Endothelial cell (in vitro differentiated cells): ENCODE results near the gene CDX1. TPM values are rescaled to one million over a fixed set of nuclear protein-coding genes. Genes with fewer than 3 reads are reported as not detected.

Experiments used
- DNase-seq: peaks from one replicate; pipeline ENCODE4 v3.0.0; 2021; ENCODE audit warnings: low spot score
- H3K27ac Mint-ChIP-seq: one replicate; pipeline ENCODE4 v1.8.0; 2021; ENCODE audit warnings: mixed read lengths, inconsistent platforms; ENCODE audit not compliant: unreplicated experiment
- H3K27me3 Mint-ChIP-seq: one replicate; pipeline ENCODE4 v1.8.0; 2021; ENCODE audit warnings: mild to moderate bottlenecking, moderate library complexity, mixed read lengths, inconsistent platforms; ENCODE audit not compliant: unreplicated experiment
- H3K36me3 Mint-ChIP-seq: one replicate; pipeline ENCODE4 v1.8.0; 2021; ENCODE audit warnings: mild to moderate bottlenecking, low read depth, mixed read lengths, inconsistent platforms; ENCODE audit not compliant: unreplicated experiment
- H3K4me1 Mint-ChIP-seq: one replicate; pipeline ENCODE4 v1.8.0; 2021; ENCODE audit warnings: mild to moderate bottlenecking, mixed read lengths, inconsistent platforms; ENCODE audit not compliant: unreplicated experiment
- H3K4me3 Mint-ChIP-seq: one replicate; pipeline ENCODE4 v1.8.0; 2021; ENCODE audit warnings: mild to moderate bottlenecking, mixed read lengths, inconsistent platforms; ENCODE audit not compliant: unreplicated experiment
- H3K9me3 Mint-ChIP-seq: one replicate; pipeline ENCODE4 v1.8.0; 2021; ENCODE audit warnings: mixed read lengths, inconsistent platforms; ENCODE audit not compliant: unreplicated experiment
- CTCF ChIP-seq: fragments of 200-600 bp; sonication (generic); IDR thresholded peaks from one replicate; pipeline ENCODE4 v1.5.0; 2021; ENCODE audit warnings: antibody characterized with exemption; ENCODE audit not compliant: unreplicated experiment
- total RNA-seq: library from RNA; stranded (reverse); fragmentation: NEBNext Ultra II Directional; extraction: Animal tissue kit (Norgen Biotek cat#: 25700); gene quantifications from one replicate; pipeline ENCODE4 v1.2.1, GENCODE V29; 2021; ENCODE audit not compliant: unreplicated experiment

Gene CDX1
- total RNA-seq, 1 donor from 2014 or later = 0.59 TPM

- Mint-ChIP-seq H3K27ac (no peak overlapping the region), H3K27me3 (peaks cover 7% of the 10 kb centered on the region), H3K4me1 (peaks cover 4% of the 10 kb centered on the region), H3K9me3 (no peaks in the 10 kb centered on the region), H3K4me3 (no peak overlapping the region), H3K36me3 (peaks cover 3% of the 10 kb centered on the region)
- no peak for TF ChIP-seq CTCF
- no peak for DNase-seq
Observed at GRCh38 chr5:150122536-150123481, 43.8 kb upstream of the CDX1 start.

GRCh38 chr5:150123542-150123941 is 43.0 kb upstream of the CDX1 start:
- H3K27ac Mint-ChIP-seq = no peak overlapping the region

GRCh38 chr5:150124111-150124557 is 42.4 kb upstream of the CDX1 start:
- Mint-ChIP-seq H3K27ac (no peak overlapping the region), H3K27me3 (peaks cover 10% of the 10 kb centered on the region), H3K9me3 (no peaks in the 10 kb centered on the region), H3K36me3 (peaks cover 3% of the 10 kb centered on the region), H3K4me1 (peaks cover 8% of the 10 kb centered on the region), H3K4me3 (no peak overlapping the region)
- no peak for TF ChIP-seq CTCF
- no peak for DNase-seq

More at GRCh38 chr5:150123542-150123941, 43.0 kb upstream of the CDX1 start:
- Mint-ChIP-seq H3K27me3 (peaks cover 10% of the 10 kb centered on the region), H3K4me3 (no peak overlapping the region), H3K4me1 (peaks cover 6% of the 10 kb centered on the region), H3K36me3 (peaks cover 3% of the 10 kb centered on the region), H3K9me3 (no peaks in the 10 kb centered on the region)
- no peak for TF ChIP-seq CTCF
- no peak for DNase-seq

- no peak for TF ChIP-seq CTCF
- Mint-ChIP-seq H3K4me3 (no peak overlapping the region), H3K36me3 (no peaks in the 10 kb centered on the region), H3K4me1 (peaks cover 8% of the 10 kb centered on the region), H3K27ac (no peak overlapping the region), H3K9me3 (no peaks in the 10 kb centered on the region), H3K27me3 (peaks cover 8% of the 10 kb centered on the region)
- DNase-seq = no peak
Observed at GRCh38 chr5:150124596-150124995, 42.0 kb upstream of the CDX1 start.

GRCh38 chr5:150125334-150125733 is 41.2 kb upstream of the CDX1 start:
- Mint-ChIP-seq H3K36me3 (no peaks in the 10 kb centered on the region), H3K27me3 (peaks cover 8% of the 10 kb centered on the region), H3K4me3 (no peak overlapping the region), H3K9me3 (no peaks in the 10 kb centered on the region), H3K4me1 (peaks cover 15% of the 10 kb centered on the region), H3K27ac (no peak overlapping the region)
- no peak for TF ChIP-seq CTCF
- no peak for DNase-seq
